CD4-positive, alpha-beta T cell treated with Interleukin-6 for 4 hours (primary cell): ENCODE measurements around the gene AQP2.

Experiments used
- DNase-seq: peaks from one replicate; pipeline ENCODE4 v3.0.0-alpha.2; 2020; ENCODE audit warnings: mixed read lengths

Gene AQP2

GRCh38 chr12:49956663-49957569 is 6.4 kb downstream of the AQP2 start:
- no peak for DNase-seq

- no peak for DNase-seq
These were observed 7.0 kb downstream of the AQP2 start for GRCh38 chr12:49957570-49957967.

- DNase-seq: no peak
These were observed 9.3 kb downstream of the AQP2 start for GRCh38 chr12:49959685-49960473.

- no peak for DNase-seq
These were observed 10.1 kb downstream of the AQP2 start for GRCh38 chr12:49960474-49961110.

- DNase-seq: no peak
These were observed 10.8 kb downstream of the AQP2 start, which contains the start of gene AQP5 for GRCh38 chr12:49961111-49961922. AQP5 (plus strand) TSS chr12:49961872; CDS start chr12:49962018, 146 bp downstream.

- DNase-seq: no peak
These were observed 11.6 kb downstream of the AQP2 start for GRCh38 chr12:49961993-49962764.

- no peak for DNase-seq
These were observed 12.6 kb downstream of the AQP2 start for GRCh38 chr12:49962861-49963765.

- DNase-seq: no peak
These were observed 13.7 kb downstream of the AQP2 start for GRCh38 chr12:49963976-49964815.

- no peak for DNase-seq
These were observed 14.5 kb downstream of the AQP2 start for GRCh38 chr12:49964849-49965624.

GRCh38 chr12:49965836-49966235 is 15.3 kb downstream of the AQP2 start:
- no peak for DNase-seq

- no peak for DNase-seq
These were observed 16.0 kb downstream of the AQP2 start for GRCh38 chr12:49966511-49967041.

- DNase-seq: peak; percentile 95
These were observed 16.7 kb downstream of the AQP2 start for GRCh38 chr12:49967042-49967776.

- DNase-seq: no peak
These were observed 17.3 kb downstream of the AQP2 start for GRCh38 chr12:49967777-49968250.

GRCh38 chr12:49968471-49968870 is 17.9 kb downstream of the AQP2 start:
- DNase-seq: no peak

- DNase-seq: no peak
These were observed 18.5 kb downstream of the AQP2 start for GRCh38 chr12:49969027-49969426.

- DNase-seq: no peak
These were observed 19.3 kb downstream of the AQP2 start for GRCh38 chr12:49969651-49970429.

- no peak for DNase-seq
These were observed 20.1 kb downstream of the AQP2 start for GRCh38 chr12:49970658-49971057.
